SHP77 (cell line): ENCODE data around the gene RAD23A.
"Not testable (repeated sequence)": the region's sequence is repeated elsewhere in the genome, so short reads cannot be mapped to it uniquely, and the experiment has no call there.

Experiments used
- DNase-seq, 2 experiments: peaks; one replicate each; lab custom pipeline; 2025; lab: John Stamatoyannopoulos, UW

RAD23A gene

DNA sequence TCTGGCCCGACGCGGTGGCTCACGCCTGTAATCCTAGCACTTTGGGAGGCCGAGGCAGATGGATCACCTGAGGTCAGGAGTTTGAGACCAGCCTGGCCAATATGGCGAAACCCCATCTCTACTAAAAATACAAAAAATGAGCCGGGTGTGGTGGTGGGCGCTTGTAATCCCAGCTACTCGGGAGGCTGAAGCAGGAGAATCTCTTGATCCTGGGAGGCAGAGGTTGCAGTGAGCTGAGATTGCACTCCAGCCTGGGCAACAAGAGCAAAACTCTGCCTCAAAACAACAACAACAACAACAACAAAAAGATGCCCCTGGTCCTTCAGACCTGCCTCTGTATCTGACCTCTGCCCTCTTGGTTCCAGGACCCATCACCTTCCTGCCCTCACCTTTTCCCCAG is 9.9 kb downstream of the RAD23A start:
- not testable (repeated sequence) for DNase-seq

DNA sequence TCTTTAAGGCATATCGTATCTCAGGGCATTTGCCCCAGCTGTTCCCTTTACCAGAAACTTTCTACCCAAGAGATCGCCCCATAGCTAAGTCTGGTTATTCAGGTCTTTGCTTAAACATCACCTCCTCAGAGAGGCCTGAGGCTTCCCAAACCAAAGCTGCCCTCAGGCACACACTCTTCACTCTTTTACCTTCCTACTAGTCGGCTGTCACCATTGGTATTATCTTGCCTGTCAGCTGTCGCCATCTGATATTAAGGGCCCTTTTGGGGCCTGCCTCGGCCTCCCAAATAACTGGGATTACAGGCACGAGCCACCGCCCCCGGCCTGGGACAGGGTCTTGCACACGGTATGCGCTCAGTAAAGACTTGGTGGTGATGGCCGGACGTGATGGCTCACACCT is 10.3 kb downstream of the RAD23A start:
- DNase-seq, result no peak

DNA sequence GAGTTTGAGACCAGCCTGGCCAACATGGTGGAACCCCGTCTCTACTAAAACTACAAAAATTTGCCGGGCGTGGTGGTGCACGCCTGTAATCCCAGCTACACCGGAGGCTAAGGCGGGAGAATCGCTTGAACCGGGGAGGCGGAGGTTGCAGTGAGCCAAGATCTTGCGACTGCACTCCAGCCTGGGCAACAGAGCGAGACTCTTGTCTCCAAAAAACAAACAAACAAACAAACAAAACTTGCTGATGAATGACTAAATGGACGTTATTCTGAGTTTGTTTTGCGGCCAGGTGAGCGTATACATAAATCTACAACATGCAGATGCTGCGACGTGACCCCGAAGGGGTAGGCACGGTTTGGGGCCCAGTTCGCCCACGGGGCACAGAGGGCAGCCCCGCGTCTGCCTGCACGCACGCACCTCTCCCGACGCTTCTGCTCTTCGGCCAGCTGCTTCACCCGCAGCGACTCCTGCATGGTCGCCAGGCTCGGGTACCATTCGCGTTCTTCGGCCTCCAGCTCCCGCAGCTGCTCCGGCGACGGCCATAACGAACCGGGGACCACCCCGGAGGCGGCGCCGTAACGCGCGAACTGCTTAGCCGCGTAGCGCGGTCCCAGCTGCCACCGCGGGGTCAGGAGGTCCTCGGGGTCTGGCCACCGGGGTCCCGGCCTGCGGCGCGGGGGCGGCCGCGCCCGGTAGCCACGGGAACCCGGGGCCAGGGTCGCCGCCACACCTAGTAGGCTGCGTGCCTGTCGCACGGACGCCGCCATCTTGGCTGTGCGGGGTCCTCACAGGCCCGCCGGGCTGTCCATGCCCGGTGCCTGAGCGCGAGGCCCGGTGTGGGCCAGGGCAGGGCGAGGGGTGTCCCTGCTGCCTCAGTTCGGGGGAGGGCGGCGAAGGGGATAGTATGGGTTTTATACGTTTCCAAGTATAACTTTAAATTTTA is 11.1 kb downstream of the RAD23A start, which contains the start of gene GADD45GIP1:
TSS of gene GADD45GIP1 (minus strand) at position 778 of the 943 bp plus-strand sequence. CDS start at position 767, 11 bp downstream.
- DNase-seq, result peak; percentile 70 to 85

DNA sequence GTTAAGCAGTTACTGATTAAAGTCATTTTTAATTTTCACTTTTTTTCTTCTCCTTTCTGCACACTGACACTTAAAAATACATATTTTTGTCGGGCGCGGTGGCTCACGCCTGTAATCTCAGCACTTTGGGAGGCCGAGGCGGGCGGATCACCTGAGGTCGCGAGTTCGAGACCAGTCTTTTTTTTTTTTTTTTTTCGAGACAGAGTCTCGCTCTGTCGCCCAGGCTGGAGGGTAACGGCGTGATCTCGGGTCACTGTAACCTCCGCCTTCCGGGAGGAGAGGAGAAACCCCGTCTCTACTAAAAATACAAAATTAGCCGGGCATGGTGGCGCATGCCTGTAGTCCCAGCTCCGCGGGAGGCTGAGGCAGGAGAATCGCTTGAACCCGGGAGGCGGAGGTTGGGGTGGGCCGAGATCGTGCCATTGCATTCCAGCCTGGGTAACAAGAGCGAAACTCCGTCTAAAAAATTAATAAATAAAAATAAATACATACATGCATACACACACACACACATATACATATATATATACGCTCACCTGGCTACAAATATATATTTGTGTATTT is 11.8 kb downstream of the RAD23A start:
- DNase-seq, result not testable (repeated sequence)

DNA sequence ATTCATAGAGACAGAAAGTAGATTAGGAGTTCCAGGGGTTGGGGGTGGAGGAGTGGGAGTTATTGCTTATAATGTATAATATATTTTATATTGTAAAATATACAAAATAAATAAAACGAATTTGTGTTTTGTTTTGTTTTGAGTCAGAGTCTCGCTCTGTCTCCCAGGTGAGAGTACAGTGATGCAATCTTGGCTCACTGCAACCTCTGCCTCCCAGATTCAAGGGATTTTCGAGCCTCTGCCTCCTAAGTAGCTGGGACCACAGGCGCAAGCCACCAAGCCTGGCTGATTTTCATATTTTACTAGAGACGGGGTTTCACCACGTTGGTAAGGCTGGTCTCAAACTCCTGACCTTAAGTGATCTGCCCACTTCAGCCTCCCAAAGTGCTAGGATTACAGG is 13.8 kb downstream of the RAD23A start:
- no peak for DNase-seq

DNA sequence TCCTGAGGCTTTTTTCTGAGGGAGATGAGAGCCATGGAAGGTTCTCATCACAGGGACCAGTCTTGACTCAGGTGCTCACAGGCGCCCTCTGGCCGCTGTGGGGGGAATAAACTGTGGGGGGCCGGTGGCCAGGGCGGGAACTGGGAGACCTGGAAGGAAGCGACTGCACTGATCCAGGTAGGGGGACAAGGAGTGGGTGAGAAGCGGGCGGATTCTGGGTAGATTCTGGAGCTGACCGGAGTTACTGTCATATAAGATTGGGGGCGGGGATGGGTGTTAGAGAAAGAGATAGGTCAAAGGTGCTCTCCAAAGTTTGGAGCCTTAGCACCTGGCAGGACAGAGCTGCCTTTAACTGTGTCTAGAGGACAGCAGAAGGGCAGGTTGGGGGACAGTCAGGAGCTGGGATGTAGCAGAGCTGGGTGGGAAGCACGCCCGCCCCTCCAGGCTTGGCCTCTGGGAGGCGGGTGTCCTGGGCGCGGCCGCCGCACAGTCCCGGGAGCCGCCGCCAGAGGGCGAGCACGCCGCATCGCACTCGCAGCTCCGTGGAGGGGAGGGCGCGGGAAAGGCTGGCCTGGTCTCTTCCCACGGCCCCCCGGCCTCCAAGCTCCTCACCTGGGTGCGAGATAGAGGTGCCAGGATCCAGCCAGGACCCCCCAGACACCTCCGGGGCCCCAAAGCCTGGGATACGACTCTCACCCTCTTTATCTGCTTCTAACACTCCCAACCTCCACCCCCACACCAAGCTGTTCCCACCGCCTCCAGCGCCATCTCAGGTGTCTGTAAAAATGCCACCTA is 19.6 kb downstream of the RAD23A start:
- DNase-seq, result peak; percentile 59 to 66

DNA sequence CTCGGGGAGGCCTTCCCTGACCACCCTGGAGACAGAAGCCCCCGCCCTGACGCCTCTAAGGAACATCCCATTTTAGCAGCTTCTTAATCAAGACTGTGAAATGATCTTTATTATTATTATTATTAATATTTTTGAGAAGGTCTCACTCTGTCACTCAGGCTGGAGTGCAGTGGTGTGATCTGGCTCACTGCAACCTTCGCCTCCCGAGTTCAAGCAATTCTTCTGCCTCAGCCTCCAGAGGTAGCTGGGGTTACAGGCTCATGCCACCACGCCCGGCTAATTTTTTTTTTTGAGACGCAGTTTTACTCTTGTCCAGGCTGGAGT is 20.1 kb downstream of the RAD23A start:
- DNase-seq, result no peak

DNA sequence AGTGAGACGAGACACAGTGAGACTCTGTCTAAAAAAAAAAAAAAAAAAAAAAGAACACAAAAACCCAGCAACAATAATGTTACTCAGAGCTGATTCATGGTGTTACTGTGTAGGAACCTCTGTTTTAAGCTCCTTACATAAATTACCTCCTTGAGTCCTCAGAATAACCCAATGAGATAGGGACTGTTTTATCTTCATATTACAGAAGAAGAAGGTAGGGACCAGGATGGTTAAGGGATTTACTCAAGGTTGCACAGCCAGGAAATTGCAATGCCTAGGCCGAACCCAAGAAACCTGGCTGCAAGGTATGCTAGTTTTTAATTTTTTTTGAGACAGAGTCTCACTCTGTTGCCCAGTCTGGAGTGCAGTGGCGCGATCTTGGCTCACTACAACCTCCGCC is 22.2 kb downstream of the RAD23A start:
- DNase-seq, result no peak

DNA sequence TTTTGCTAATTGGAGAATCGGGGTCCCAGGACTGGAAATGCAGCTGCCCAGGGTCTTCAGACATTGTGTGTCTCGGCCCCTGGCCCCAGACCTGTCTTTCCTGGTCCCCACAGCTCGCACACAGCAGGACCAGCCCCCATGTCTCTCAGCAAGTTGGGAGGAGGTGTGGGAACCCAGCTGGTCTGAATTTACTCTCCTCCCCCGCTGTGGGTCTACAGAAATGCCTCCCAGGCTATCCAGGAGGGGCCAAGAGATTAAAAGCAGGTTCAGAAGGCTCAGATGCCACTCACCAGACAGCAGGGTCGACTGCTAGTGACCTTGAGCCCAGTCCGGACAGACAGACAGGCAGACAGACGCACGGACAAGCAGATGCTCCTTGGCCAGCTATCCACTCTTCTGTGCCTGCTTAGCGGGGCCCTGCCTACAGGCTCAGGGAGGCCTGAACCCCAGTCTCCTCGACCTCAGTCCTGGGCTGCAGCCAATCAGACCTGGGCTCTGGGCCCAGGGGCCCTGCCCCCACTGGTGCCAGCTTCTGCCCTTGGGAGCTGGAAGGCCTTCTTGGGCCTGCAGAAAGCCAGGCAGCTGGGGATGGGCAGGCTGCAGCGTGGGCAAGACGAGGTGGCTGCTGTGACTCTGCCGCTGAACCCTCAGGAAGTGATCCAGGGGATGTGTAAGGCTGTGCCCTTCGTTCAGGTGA is 23.8 kb downstream of the RAD23A start, which contains the start of gene DAND5:
TSS of gene DAND5 (plus strand) at position 285 of the 697 bp plus-strand sequence. CDS start at position 370, 85 bp downstream.
- DNase-seq, result no peak

DNA sequence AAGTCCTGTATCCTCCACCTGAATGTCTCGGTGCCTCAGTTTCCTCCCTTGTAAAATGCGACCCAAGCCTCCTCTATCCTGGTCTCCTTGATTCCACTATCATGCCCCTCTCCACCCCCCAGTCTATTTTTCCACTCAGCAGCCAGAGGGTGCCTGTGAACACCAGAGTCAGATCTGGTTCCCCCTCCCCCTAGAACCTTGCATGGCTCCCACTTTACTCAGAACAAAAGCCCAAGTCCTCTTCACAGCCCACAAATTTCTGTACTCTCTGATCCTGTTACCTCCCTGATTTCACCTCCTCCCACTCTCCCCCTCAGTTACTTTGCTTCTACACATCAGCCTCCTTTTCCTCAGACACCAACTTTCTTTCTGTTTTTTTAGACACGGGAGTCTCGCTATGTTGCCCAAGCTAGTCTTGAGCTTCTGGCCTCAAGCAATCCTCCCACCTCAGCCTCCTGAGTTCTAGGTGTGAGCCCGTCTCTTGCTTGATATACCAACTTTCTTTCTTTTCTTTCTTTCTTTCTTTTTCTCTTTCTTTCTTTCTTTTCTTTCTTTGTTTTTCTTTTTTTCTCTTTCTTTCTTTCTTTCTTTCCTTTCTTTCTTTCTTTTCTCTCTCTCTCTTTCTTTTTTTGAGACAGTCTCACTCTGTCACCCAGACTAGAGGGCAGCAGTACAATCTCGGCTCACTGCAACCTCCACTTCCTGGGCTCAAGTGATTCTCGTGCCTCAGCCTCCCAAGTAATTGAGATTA is 24.6 kb downstream of the RAD23A start:
- DNase-seq, result no peak

DNA sequence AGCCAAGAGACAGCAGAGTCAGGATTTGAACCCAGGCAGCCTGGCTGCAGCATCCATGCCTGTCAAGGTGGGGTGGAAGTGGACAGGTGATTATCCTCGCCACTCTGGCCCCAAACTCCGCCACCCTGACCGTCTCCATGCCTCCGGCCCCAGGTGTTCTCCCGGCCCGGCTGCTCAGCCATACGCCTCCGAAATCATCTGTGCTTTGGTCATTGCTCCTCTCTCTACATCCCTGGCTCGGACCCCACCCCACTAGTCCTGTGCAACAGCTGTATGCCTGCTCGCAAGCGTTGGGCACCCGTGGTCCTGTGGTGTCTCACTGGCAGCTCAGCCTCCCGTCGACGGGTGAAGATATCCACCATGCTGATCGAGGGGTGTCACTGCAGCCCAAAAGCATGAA is 27.6 kb downstream of the RAD23A start:
- no peak for DNase-seq

DNA sequence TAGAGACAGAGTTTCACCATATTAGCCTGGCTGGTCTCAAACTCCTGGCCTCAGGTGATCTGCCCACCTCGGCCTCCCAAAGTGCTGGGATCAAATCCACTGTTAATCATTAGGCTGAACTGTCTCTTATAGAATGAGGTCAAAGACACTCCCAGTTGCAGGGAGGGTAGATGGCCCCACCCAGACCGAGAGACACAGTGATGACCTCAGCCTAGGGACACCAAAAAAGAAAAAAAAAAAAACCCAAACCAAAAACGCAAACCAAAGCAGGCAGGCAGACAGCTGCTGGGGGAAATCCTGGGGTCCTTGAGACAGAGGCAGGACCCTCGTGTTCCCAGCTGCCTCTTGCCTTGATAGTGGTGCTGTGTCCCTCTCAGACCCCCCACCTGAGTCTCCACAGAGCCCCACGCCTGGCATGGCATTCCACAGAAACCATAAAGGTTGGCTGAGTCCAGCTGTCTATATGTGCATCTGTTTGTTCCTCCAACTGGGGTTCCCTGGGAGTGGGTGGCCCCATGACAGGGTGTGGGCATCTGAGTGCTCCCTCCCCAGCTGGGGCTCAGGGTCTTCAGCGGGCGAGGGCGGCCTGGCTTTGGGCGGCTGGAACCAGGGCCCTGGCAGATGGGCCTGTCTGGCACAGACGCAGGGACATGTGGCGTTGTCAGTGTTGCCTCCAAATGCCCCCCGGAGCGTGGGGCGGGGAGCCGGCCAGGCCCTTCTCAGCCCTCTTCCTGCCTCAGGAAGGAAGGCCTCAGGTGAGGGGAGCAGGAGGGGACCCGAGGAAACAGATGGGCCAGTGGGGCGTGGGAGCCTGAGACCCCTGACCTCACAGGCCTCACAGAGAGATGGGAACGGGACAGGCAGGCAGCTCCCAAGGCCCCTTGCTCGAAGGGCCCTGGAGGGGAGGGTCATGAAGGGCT is 28.9 kb downstream of the RAD23A start:
- no peak for DNase-seq

DNA sequence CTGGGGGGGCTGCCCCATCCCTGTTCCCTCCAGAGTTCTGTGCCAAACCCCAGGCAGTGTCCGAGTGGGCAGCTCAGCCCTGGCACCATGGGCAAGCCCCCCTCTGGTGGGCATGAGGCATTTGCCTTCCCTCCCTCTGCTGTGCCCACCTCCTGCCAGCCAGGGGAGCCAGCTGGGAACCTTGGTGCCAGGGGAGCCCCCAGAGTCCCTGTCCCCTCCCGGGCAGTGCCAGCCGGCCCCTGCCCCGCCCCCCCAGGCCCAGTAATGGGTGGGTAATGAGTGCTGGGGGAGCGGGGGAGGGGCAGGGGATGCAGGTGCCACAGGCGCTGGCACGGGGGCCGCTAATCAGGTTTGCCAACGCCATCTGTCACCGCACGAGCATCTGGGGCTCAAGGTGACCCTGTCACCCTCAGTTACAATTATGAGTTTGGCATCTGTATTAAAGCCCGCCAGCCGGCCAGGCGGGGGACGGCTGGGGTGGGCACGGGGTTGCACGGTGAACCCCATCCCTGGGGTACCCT is 29.6 kb downstream of the RAD23A start:
- DNase-seq, result no peak

DNA sequence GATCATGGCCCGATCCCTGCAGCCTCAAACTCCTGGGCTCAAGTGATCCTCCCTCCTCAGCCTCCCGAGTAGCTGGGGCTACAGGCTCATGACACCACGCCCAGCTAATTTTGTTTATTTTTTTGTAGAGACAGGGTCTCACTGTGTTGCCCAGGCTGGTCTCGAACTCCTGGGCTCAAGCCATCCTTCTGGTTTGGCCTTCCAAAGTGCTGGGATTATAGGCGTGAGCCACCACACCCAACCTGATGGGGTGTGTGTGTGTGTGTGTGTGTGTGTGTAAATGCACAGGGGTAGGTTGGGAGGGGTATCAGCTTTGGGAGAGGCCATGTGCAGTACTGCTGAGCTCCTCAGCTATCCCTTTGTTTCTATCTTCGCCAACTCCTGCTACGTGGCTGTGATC is 30.4 kb downstream of the RAD23A start:
- not testable (repeated sequence) for DNase-seq

DNA sequence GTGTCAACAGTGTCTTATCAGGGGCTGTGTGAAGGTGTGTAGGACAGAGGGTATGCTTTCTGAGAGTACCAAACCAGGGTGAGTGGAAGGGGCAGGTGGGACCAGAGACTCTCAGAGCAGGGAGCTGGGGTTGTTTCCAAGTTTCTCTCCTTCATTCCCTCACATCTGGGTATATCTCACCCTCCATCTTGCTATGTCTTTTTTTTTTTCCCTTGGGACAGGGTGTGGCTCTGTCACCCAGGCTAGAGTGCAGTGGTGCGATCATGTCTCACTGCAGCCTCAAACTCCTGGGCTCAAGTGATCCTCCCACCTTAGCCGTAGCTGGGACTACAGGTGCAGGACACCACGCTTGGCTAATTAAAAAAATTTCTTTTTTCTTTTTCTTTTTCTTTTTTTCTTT is 34.3 kb downstream of the RAD23A start:
- DNase-seq, result no peak

DNA sequence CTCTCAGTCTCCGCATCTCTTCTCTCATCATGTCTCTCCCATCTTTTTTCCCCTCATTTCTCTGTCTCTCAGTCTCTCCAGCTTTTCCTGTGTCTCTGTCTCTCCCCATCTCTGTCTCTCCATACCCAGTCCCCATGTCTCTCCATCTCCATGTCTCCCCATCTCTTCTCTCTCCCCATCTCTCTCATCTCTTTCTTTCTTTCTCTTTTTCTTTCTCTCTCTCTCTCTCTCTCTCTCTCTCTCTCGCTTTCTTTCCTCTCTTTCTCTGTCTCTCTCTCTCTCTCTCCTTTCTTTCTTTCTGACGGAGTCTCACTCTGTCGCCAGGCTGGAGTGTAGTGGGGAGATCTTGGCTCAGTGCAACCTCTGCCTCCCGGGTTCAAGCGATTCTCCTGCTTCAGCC is 37.0 kb downstream of the RAD23A start:
- no peak for DNase-seq

DNA sequence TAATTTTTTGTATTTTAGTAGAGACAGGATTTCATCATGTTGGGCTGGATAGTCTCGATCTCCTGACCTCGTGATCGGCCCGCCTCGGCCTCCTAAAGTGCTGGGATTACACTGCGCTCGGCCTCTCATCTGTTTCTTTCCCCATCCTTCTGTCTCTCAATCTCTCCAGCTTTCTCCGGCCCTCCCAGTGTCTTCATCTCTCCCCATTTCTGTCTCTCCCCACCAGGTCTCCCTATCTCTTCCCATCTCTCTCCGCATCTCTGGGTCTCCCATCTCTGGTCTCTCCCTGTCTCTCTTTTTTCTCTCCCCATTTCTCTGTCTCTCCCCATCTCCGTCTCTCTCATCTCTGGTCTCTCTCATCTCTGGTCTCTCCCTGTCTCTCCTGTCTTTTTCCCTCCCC is 37.4 kb downstream of the RAD23A start:
- DNase-seq, result no peak

DNA sequence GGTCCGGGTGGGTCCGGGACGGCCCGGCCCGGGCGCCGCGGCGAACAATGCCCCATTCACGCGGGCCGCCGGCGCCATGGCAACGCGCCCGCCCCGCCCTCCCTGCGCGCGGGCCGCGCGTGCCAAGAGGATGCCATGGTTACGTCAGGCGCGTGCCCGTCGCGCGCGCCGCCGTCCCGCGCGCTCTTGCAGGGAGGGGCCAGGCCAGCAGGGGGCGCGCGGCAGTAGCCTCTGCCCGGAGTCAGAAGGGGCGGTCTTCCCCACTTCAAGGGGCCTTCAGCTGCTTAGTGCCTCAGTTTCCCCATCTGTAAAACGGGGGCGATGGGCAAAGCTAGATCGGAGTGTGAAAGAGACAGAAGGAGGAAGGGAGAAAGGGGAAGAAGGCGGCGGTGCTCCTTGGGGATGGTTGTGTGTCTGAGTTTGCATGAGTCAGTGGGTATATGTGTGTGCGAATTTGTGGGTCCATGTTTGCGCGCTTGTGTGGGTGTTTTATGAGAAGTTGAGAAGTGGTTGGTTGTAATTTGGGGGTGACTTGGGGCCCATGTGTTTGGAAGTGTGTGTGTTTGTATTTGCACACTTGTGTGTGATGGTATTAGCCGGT is 38.0 kb downstream of the RAD23A start:
- peak; percentile 41 to 65 for DNase-seq

DNA sequence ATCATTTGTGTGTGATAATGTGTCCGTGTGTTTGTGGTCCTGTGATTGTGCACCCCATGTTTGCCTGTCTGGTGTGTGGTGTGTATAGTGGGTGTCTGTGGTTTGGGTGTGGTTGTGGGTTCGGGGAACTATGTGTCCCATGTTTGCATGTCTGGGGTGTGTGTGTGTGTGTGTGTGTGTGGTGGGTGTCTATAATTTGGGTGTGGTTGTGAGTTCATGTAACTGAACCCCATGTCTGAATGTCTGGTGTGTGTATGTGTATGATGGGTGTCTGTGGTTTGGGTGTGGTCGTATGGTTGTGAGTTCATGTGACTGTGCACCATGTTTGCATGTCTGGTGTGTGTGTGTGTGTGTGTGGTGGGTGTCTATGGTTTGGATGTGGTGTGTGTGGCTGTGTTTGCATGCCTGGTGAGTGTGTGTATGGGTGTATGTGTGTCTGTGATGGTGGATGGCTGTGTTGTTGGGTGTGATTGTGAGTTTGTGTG is 38.5 kb downstream of the RAD23A start:
- no peak for DNase-seq
